GM21423 (cell line): ENCODE data around the gene ALK.

ENCODE experiments used
- ATAC-seq: cut with Tn5 transposase; IDR thresholded peaks from one replicate; pipeline ENCODE4 v1.9.1; 2021; ENCODE audit warnings: mild to moderate bottlenecking, moderate library complexity; ENCODE audit not compliant: unreplicated experiment

The ALK gene

DNA sequence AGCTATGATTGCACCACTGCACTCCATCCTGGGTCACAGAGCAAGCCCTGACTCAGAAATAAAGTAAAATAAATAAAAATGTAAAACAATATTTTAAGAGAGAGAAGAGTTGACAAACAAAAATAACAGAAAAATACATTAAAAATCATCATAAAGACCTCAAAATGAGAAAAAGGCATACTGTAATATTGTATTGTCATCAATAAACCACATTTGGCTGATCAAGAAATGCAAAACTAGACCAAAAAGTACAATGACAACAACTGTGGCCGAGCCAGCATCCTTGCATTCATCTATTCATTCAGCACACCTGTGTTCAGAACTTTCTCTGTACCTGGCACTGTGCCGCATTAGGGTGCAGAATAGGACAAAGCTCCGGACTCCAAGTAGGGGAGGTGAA is 121.8 kb downstream of the ALK start:
- no peak for ATAC-seq

DNA sequence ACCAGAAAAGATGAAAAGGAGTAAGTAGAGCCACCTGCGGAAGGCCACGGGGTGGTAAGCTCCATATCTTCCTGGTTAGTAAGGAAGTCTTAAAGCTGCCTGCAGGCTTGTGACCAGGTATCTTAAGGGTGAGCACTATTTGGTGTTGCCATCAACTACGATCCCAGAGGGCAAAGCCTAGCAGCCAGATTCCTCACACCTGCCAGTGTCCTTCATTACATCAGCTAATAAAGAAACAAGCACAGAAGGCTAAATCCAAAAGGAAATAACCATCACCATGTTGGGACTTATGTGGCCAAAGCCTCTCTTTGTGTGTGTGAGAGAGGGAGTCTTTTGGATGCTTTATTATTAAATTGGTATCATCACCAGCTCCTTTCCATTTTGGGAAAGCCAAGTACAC is 123.5 kb downstream of the ALK start:
- ATAC-seq, result no peak

DNA sequence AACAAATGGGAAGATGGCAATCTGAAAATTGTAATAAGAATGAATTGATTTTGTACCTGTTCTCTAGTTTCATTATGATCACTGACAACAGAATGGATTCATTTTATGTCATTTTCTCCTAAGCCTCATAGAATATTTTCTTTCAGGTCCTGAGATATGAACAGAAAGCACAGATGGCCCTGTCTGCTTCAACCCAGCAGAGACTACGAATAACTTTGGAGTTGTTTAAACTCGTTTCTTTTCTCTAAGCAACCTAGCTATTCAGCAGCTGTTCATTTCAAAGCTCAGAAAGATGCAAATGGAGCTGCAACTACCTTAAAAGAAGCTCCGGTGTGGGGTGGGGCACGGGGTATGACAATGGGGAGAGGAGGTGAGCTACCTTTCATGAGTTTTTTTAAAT is 124.9 kb downstream of the ALK start:
- no peak for ATAC-seq

DNA sequence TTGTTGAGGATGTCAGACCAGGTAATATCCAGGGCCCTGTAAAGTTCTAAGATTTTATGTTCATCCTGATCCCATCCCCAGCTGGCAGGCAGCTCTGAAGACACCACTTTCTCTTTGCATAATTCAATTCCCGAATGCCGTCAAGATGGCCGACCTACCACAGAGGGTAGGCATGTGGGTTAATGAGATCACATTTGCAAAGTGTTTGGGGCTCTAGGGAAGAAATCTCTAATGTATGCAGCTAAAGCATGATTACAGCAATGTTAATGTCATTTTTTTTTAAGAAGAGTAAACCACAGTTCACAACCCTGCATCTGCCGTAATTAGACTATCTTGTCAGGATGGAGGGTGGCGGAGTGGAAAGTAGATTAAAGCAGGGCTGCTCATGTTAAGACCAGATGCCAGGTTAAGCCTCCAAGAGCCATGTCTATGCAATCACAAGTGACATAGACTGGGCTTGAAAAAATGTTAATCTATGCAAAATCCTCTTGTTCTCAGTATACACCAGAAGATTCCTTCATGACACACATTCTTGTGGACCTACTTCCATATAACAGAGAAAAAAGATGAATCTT is 131.4 kb downstream of the ALK start:
- ATAC-seq, result no peak

DNA sequence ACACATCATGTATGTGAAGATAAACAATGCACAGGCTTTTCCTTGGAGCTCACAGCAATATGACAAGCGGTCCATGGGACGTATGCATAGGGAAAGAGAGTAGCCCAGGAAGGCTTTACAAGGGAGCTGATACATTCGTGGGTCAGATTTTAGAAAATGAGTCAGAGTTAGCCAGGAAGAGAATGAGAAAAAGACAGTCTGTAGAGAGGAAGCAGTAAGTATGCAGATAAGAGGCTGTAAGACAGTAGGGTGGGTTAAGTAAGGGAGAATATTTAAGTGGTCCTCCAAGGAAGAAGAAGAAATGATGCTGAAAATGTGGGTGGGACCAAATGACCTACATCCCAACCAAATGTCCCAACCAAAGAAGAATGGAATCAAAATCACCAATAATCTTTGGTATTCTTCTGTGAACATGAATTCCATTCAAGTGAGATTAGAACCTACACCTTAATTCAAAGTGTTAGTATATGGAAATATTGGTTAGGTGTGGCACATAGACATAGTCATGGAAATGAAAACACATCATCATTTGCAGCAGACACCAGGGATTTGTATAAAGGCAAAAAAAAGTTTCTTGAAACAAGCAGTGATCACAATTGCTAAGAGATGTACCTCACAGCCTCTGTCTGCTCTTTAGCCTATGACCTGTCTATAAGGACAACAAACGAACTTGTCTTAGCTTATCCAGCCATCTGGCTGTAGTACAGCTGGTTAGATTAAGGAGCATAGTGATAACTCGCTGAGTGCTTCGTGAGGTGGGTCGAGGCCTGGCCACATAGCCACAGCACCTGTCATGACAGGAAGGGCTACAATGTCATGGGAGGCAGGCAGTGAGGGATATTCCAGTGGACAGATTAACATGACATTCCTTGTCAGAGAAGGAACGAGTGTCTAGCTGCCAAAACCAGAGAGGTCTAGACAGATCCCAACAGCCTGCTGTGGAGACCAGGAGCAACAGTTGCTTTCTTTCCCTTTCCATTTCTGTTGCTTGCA is 133.6 kb downstream of the ALK start:
- no peak for ATAC-seq

DNA sequence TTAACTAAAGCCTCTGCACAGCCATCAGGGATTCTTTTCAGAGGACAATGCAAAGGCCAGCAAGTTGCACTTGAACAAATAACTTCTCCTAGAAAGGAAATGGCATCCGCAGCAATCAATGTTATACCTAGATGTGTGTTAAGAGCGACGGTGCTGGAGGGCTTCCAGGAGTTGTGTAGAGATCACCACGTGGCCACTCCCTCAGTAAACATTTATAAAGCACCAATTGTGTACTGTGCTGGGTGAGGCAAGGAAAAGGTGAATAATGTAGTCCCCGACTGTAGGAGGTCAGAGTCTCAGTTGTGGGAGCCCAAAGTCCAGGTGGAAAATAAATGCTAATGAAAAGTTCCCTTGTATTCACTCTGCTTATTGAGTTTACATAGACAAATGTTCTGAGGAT is 135.0 kb downstream of the ALK start:
- ATAC-seq, result no peak

DNA sequence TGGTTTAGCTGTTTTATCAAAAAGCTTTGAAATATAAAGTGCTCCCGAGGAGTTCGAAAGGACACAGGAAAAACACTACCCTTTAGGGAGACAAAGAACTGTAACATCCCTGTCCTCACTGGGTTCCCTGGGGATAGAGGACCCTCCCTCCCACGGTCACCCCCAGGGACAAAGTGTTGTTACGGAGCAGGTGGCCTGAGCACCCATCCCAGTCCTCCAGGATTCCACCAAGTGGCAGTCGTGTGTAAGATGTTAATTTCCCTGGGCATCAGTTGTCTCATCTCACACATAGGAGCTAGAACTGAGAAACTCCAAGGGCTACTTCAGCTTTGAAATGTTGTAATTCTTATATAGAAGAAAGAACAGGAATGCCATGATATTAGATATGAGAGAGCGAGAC is 137.7 kb downstream of the ALK start:
- ATAC-seq, result no peak

DNA sequence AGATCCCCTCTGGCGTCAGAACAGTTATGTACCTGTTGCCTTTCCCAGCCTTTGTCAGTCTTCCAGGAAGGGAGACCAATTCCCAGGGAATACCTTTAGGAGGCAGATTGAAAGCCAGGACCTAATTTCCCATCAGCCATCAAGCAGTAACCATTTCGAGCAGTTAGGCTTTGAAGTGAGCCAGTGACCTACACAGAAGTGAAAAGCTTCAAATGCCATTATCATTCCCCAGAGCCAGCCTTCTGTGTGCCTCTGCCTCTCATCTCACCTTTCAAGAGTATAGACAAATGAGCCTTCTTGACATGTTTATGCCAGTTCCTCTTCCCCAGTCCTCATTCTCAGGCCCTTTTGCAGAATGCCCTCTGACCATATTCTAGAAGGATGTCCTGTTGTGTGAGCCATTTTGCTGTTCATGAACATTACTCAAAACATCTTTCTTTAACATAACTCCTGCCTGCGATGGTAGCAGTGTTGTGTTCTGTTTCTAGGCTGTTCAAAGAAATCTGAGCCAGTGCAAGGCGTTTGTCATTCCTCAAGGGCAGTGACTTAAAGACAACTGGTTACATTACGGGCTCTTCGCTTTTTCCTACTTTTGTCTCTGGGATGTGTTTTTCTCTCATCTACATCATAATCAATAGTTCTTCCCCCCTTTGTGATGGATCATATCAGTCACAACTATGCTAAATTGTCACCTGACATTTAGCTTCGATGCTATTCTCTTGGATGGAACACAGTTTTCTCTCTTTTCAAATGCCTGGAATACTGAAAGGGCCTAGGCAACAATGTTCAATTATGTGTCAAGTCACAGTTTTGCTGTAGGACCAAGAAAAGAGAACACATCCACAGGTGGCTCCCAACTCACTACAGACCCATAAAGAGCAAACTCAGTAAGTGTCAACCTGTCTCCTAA is 138.6 kb downstream of the ALK start:
- no peak for ATAC-seq

DNA sequence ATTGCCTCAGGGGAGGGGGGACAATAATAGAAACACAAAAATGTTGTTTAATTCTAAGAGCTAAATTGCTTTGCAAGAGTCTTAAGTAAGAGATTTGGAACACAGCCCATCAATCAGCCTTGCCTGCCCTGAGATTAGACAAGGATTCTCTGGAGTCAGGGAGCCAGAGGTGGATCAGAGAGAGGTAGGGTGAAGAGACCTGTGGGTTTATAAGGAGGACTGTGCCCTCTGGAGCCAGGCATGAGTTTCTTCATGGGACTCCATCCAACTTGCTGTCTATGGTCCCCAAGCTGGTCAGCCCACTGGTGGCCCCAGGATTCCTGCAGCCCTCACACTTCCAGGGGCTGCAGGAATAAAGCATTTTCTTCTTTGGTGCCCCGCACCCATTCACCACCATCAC is 139.3 kb downstream of the ALK start:
- no peak for ATAC-seq

DNA sequence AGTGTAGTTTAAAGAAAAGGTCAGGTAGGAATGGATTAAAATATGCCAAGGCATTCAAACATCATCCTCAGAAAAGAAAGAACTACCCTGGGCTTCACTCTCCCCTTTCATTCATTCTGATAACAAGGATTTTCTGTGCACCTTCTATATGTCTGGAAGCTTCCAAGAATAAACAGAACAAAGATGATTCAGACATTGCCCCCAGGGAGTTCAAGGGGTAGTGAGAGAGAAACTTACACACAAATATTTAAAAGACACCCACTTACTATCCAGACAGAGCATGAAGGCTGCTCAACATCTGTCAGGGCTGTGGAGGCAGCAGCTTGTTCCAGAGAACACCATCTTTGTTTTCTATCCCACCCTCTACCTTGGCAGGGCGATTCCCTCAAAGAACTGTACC is 140.5 kb downstream of the ALK start:
- ATAC-seq, result no peak

DNA sequence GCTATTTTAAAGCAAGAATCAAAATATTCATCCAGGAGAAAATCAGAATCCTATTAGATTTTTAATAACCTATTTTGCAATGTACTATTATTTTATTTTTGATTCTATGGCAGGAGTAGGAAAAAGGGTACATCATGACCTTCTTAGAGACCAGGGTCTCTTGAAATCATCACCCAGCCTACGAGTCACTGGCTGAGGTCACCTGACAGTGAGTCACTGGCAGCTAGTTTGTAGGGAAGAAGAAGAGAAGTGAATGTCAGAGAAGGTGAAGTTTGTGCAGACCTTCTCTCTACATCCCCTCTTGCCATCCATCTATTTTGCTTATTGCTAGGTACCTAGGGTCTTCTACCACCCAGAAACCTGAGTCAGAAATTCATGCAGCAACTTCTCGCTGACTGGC is 144.2 kb downstream of the ALK start:
- no peak for ATAC-seq

DNA sequence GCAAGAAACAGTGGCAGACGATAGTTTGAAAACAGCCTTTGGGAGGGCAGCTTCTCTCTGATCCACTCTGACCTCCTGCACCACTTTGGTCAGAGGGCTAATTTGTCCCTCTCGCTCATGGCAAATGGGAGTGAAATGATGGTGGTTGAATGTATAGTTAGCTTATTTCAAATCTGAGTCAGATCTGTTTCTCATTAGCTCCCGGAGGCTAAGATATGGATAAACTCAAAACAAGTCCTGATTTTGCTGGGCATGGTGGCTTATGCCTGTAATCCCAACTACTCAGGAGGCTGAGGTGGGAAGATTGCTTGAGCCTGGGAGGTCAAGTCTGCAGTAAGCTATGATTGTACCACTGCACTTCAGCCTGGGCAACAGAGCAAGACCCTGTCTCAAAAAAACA is 145.0 kb downstream of the ALK start:
- ATAC-seq, result no peak

DNA sequence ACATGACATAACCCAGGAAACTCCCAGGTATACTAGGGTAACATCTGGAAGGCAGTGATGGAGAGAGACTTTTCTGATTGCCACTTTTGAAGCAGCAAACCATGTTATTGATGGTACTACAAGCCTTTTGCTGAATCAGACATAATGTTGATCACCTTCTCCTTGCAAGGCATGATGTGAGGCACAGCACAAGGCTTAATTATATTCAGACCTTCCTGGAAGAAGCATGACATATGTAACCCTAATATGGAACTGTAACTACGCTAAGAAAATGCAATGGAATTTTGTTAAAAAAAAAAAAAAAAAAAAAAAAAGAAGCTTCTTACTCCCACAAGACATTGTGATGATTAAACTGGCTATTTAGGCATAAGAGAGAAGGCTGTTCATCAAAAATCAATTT is 145.4 kb downstream of the ALK start:
- ATAC-seq, result no peak

DNA sequence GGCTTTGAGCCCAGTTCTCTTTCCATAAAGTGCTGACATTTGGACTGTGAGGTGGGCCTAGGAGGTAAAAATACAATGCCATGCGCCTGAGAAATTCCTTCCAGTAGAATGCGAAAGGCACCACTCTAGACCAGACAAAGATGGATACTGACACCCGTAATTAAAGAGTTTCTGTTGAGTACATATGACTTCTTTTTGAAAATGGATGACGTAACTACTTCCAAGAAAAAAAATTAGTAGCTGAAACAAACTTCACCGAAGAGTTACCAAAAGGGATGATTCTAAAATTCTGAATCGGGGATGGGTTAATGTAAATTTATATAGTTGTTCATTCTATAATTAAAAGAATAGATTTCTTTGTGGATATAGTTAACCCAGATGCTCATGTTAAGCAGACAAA is 146.8 kb downstream of the ALK start:
- ATAC-seq, result no peak

DNA sequence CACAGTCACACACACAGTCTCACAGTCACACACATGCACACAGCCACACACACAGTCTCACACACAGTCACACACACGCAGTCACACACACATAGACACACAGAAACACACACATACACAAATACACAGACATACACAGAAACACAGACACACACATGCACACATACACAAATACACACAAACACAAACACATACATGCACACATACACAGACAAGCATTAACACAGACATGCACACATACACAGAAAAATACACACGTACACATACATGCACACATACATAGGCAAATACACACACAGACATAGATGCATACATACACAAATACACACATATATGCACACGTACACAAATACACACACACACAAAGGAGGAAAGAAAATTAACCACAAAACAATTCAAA is 150.5 kb downstream of the ALK start:
- ATAC-seq, result no peak

DNA sequence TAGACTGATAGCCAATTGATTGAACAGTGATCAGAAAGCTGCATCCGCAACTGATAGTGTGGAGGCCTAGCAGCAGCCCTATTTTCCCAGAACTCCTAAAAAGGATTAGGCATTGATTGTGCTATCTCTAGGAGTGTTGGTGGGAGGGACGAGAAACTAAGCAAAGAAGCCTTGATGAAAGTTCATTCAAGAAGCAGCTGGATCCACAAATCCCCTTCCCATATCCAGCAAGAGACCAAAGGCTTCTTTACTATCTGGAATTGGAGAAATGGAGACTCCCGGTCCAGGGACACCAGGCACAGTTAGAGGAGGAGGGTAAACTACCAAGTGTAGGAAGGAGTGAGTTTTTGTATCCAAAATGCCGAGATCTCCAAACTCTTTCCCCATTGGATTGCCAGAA is 151.5 kb downstream of the ALK start:
- no peak for ATAC-seq

DNA sequence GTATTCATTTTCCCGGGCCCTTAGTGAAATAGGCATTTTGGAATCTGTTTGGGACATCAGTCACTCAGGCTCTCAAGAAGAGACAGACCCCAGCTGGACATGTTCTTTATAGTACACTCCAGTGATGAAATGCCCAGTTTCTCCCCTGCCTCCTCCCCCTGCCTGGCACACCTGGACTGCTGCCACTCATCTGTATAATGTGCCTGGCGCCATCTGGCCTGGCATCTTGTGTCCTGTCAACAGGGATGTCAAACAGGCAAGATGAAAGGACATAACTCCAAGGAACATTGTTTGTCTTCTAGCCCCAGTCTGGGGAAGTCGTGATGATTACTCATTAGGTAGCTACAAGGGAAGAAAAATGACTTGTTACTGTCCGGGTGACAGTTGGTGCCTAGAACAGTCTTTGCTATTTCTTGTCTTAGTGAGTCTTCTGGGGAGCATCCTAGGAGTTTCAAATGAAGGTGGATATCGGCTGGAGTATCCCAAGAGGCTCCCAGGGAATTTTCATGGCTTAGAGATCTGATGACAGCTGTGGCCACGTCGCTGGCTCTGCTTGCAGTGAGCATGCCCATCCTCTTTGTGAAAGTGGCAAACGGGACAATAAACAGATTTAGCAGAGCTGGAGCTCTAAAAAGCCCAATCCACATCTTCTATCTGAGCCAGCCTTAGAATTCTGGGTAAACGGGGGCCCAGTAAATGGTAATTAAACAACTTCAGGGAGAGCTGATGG is 153.6 kb downstream of the ALK start:
- no peak for ATAC-seq

DNA sequence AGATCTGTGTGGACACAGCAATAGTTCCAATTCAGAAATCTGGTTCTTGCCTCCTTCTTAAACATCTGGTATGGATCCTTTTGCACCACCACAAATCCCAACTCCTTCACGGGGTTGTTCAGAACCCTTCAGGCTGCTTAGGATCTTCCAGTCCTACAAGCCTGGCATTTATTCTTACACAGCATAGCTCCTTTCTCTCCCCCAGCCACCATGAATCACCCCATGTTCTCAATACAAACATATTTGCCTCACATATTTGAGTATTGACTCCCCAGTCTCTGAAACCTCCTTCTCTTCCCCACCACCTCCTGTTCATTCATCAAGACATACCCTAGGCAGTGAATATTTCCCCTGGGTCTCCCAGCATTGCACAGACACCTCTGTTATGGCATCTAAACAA is 155.2 kb downstream of the ALK start:
- ATAC-seq, result no peak

DNA sequence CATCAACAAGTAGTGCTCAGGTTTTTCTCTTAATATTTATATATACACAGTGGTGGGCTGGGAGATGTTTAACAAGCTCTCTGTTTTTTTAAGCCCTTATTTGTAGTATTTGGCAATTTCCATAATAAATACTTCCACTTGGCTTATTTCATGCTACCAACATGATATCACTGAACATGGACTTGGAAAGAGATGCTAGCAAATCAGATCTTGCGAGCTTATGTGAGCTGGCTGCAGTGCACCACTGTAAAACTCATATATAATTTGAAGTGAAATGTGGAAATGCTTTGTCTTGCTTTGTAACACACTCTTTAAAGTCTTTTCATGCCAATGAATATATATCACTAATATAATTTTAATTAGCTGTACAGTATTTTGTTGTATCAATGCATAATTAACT is 155.7 kb downstream of the ALK start:
- ATAC-seq, result no peak

DNA sequence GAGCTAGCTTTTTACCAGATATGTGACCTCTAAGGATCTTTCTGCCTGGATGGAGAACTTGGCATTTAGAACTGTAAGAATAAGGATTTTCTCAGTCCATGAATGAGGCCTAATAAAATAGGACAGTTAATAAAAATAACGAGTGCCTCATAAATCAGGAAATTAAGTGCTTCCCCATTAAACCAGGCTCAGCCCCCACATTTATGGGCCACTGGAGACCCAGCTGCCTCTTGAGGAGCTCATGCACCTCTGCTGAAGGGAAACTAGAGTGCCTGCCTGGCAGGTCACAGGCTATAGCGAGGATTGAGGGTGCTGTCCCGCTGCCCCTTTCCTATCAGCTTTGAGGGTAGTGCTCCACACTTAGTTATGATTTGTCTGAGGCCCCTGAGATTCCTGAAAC is 158.0 kb downstream of the ALK start:
- ATAC-seq, result no peak

DNA sequence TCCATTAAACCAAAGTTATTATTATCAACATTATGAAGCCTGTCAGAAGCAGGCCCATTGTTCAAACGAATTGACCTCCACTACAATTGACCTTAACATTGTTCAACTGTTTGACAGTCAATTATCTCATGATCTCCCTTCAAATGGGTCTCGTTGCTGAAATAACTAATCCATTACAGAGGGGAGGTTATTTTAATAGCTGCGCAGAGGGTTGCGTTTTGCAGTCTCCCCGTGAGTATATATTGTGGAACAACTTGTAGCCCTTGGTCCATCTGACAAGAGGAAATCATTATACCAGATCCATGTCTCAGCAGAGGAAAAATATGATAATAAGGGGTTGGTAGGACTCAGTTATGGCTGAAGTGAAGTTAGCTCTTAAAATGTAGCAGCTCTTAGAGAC is 159.1 kb downstream of the ALK start:
- no peak for ATAC-seq
